Effector CD4-positive, alpha-beta T cell (primary cell): ENCODE measurements around the gene ANKRD50.

Source experiments
- DNase-seq: peaks from one replicate; pipeline ENCODE4 v3.0.0-alpha.2; 2020

Gene ANKRD50

DNA sequence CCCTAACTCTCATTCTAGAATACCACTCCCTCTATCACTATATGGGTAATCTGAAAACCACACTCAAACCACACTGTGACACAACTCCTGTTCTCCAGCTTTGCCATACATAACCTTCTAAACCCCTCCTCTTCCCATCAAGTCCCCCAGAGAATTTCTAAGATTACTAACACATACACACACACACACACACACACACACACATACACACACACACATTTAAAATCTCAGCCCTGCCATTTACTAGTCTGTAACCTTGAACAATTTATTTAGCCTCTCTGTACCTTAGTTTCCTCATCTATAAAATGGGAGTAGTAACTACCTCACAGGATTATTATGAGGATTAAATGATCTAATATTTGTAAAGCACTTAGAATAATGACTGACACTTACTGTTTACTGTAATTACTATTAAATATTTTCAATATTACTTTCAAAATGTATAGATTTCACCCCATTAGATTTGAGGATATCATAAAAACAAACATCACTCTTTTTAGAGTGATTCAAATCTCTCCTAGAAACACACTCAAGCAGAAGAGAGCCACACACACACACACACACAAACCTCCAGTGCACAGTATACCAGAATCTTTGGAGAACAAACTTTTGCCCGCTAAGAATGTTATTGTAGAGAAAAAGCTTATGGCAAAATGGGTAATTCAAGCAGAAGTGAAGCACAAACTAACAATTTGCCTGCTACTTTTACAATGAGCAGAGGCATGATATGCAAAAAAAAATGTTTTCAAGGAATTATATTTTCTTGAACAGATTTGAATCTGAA lies 3.8 kb downstream of the ANKRD50 start:
- no peak for DNase-seq

DNA sequence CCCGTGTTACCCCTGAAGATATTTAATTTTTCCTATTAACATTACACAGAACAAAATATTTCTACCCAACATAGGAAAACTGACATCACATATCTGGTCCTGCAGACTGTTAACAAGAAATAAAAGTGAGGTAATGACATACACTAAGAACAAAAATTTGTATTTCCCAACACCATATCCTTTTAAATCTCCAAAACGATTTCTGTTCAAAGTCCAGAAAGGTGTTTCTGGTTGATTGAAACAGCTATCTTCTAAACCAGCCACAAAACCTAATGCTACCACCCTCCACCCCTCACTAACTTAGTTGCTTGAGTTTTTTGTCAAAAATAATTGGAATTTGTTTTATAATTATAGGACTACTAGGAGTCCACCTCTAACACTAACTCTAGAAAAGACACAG lies 7.1 kb downstream of the ANKRD50 start:
- no peak for DNase-seq

DNA sequence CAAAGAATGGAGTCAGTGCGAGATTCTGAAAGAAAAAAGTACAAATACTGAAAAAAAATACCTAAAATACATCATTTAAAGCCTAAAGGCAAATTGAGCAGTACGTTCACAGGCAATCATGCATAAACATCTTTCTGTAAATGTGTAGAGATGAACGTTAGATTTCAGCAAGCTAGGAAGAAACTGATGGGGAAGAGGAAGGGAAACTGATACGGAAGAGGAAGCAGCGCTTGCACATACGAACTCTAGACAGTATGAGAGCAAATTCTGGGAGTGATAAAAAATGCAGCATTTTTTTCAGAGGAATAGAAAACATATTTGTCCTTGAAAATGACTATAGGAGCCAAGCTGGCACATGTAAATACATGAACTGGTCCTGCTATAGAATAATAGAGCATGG lies 9.4 kb downstream of the ANKRD50 start:
- DNase-seq, result no peak

DNA sequence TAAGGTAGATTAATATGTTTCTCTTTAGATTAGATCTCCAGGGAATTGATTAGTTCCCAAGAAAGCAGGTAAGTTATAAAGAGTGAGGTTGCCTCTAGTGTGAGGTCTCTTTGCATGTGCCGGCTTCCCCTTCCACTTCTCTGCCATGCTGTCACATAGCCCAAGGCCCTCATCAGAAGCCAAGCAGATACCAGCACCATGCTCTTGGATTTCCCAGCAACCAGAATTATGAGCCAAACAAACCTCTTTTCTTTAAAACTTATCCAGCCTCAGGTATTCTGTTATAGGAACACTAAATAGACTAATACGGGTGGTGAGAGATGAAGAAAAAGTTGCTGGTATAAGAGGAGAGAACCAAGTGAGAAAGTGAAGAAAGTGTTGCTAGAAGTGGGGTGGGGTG lies 15.1 kb downstream of the ANKRD50 start:
- no peak for DNase-seq

DNA sequence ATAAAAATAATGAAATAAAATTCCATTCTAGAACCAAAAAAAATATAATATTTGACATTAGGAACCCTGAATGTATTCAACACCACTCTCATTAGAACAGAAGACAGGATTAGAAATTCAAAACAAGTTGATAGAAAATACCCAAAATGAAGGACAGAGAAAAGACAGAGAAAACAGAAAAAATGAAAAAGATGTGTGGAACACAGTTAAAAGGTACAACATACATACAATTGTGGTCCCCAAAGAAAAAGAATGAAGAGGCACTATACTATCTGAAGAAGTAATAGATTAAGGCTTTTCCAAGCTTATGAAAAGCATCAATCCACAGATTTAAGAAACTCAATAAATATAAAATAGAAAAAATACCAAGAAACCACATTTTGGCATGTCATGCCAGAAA lies 16.4 kb downstream of the ANKRD50 start:
- no peak for DNase-seq

DNA sequence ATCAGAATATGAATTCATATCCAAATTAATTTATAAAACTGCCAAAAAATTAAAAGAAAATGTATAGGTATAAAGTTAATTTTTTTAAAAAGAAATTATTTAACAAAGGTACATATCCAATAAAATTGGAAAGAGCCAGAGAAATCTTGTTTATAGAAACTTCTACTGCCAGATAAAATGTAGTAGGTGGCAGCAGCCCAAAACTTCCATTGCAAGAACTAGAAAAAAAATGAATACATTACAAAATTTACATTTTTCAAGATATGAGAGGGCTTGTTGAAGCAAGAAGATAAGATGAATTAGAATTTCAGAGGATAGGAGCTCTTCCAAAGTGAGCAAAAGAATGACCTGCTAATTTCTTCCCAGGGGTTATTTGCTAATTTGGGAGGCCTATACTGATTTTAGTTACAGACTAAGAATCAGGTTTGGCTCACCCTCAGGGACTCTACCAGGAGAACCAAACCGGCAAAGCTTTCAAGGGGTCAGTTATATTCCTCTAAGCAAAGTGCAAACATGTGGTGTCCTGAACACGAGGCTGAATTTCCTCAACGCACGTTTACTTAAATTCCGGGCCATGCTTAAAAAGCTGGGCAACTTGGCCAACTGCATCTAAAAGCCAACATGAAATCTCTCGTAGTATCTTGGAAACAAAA lies 17.5 kb downstream of the ANKRD50 start:
- DNase-seq, result no peak

DNA sequence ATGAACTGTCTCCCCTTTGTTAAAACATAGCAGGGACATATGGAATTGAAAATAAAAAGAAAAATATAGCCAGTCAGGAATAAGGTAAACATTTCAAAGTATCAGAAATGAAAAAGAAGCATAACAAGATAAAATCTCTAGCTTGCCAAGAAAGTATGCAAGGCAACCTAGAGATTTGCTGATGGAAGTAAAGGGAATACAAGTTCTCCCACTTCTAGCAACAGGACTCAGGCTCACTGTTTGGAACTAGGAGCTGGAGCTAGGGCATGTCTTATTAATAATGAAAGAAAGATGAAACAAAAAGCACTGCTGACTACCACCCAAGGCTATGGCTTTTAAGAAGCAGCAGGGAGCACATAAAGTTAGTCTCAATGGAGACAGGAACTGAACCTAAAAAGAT lies 18.2 kb downstream of the ANKRD50 start:
- no peak for DNase-seq

DNA sequence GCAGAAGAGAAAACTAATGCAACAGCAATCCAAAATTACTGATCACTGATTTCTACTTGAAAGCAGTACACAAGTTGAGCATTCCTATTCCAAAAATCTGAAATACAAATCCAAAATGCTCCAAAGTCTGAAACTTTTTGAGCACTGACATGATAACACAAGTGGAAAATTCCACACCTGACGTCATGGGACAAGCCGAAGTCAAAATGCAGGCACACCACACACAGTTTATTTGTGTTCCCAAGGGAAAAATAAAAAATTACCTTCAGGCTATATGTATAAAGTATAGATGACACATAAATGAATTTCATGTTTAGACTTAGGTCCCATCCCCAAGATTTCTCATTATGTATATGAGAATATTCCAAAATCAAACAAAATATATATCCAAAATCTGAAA lies 20.7 kb downstream of the ANKRD50 start:
- no peak for DNase-seq

DNA sequence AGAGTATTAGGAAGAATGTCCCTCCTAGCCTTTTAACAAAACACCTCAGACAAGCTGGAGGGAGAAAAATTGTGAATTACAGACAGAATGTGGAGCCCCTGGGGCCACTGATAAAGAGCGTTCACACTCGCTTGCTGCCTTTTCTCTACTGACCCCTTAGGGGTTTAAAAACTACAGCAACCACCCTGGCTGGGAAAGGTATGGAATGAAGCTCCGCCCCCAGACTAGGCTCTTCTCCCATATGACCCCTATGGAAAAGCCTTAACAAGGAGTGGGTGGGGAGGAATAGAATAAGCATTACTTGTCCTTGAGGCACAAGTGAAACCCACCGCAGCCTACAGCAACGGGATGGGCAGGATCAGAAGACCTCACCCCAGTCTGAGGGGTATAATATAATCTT lies 26.3 kb downstream of the ANKRD50 start:
- DNase-seq, result no peak

DNA sequence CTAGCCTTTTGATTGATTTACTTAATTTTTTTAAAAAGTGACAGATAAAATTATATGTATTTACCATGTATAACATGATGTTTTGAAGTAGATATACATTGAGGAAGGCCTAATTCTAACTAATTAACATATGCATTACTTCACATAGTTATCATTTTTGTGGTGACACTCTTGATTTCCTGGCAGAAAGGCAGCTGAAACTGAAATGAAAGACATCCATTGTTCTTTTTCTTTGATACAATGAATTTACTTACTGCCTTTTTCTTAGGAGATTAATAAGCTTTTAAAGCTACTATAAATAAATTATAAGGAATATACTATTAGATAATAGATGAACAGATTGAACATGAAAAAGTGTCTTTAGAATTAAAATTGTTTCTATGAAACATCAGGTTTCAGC lies 26.7 kb downstream of the ANKRD50 start:
- no peak for DNase-seq

DNA sequence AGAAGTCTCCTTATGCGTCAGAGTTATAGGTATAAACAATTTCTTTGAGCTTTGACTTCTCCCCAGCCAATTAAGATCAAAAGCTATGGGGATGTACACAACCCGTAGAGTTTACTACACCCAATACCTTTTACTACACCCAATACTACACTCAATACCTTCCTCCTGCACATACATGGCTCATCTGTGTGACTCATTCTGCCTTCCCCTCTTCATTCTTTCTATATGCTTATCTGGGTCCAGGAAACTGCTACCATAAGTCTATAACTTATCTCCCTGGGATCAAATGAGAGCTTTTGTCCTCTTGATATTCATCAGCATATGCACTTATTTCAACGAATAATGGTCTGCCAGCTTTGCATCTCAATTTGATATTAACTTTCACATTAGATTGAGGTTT lies 28.2 kb downstream of the ANKRD50 start:
- DNase-seq, result no peak

DNA sequence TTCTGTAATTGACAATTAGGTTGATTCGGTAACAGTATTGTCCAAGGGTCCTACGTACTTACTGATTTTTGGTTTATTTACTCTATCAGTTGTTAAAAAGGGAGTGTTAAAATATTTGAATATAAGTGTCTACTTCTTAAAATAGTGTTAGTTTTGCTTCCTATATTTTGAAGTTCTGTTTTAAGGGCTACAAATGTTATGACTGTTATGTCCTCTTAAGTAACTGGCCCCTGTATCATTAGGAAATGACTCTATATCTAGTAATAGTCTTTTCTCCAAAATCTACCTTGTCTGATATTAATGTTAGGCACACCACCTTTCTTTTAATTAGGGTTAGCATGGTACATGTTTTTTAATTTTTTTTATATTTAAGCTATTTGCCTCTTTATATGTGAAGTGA lies 30.1 kb downstream of the ANKRD50 start:
- no peak for DNase-seq

DNA sequence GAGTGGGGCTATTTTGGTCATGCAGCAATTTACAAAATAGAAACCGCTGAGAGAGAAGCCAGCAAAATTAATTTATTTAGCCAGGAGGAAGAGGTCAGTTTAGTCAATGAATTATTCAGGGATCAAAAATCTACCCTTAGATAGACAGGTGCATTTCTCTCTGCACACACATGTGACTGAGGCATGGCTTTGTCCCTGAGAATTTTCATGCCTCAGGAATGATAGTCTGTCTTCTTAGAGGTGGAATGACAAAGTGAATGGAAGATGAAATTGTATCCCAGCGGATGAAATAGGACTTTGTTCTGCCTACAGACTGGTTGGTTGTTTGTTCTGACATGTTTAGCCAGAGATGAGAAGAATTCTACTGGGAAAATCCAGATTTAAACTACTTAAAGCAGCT lies 46.0 kb downstream of the ANKRD50 start:
- DNase-seq, result no peak

DNA sequence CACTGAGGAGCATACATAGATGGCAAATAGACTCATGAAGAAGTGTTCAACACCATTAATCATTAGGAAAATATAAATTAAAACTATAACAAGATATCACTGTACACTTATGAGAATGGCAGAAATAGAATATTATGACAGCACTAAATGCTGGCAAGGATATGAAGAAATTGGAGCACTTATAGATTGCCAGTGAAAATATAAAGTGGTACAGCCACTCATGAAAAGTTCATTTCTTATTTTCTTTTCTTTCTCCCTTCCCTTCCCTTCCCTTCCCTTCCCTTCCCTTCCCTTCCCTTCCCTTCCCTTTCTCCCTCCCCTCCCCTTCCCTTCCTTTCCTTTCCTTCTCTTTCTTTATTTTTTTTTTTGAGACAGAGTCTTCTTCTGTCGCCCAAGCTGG lies 53.7 kb downstream of the ANKRD50 start:
- no peak for DNase-seq

DNA sequence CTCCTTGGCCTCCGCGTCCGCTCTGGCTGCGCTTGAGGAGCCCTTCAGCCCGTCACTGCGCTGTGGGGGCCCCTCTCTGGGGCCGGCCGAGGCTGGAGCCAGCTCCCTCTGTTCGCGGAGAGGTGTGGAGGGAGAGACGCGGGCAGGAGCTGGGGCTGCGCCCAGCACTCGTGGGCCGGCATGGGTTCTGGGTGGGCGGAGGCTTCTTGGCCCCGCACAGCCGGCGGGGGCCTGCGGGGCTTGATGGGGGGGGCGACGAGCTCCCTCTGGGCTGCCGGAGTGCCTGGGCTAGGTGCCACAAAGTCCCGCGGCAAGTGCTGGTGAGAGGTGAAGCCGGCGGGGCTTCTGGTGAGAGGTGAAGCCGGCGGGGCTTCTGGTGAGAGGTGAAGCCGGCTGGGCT lies 61.9 kb downstream of the ANKRD50 start:
- no peak for DNase-seq

DNA sequence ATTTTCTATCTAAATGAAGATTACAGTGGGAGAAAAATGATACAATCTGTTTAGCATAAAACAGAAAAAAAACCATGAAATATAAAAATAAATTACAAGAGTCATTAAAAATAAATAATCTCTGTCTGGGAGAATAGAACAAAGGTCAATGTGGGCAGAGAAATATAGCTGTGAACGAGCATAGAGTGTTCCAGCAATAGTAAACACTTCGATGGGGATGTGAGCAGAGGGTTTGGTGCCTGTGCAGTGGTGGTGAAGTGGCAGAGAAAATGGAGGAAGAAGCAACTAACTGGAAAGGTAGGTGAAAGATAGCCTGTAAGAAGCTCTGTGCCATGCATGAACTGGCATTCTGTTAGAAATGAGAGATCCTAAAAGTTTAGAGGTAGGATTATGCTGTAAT lies 64.9 kb downstream of the ANKRD50 start:
- DNase-seq, result no peak

DNA sequence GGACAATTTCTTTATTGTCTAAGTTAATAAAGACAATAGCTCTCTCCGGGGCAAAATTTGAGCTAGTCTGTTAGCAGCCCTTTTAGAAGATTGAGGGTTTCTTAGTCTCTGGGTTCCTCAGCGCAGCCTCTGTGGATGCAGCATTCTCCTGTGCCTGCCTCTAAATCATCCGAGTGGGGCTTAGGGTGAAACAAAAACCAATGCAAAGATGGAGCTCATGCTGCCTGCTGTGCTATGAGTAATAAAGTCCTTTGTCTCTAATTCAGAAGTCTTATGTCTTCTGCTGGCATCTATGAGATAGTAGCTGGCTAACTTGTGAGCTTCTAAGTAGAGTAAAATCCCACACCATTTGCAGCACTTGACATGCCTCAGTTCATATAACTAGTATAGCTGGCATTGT lies 67.9 kb downstream of the ANKRD50 start:
- no peak for DNase-seq

DNA sequence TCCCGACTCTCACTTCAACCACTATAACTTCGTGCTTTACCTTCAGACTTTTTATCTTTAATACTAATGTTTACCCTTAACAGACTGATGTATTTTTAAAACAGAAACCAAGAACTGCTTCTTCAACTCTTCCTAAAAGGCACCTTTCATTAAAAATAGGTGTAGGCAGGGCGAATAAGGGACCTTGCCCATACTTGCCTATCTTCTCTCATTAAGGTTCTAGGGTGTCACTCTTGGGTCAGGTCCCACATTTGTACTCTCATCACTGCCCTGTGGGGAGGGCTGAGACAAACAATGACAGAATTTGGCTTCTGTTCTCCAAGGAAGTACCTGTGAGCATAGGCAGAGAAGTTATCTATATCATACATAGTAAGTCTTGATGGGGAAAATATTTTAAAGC lies 69.7 kb downstream of the ANKRD50 start:
- DNase-seq, result no peak

DNA sequence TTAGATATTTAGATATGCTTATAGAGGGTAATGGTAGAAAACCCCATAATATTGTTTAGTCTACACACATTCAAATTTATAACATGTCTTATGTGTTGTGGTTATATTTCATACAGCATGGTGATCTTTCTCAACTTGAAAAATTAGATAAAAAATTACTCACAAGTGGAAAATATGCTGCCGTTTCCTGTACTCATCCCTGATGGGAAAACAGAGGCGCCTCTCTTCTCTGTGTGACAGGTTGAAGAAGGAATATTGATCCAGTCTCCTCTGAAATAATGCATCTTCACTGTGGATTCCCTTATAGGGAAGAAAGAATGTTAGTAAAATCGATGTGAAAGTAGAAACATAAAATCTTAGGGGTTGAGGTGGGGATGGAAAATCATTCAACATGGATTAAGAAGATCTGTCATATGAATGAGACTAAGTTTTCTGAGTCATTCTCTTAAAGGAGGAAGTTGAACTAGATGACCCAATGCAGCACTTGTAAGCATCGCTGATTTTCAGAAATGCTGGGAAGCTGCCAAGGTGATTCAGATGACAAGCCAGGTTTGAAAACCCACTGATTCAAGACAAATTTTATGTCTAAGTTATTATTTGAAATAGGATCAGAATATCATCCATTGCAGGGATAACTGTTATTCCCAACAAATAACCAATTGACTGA lies 70.7 kb downstream of the ANKRD50 start:
- no peak for DNase-seq

DNA sequence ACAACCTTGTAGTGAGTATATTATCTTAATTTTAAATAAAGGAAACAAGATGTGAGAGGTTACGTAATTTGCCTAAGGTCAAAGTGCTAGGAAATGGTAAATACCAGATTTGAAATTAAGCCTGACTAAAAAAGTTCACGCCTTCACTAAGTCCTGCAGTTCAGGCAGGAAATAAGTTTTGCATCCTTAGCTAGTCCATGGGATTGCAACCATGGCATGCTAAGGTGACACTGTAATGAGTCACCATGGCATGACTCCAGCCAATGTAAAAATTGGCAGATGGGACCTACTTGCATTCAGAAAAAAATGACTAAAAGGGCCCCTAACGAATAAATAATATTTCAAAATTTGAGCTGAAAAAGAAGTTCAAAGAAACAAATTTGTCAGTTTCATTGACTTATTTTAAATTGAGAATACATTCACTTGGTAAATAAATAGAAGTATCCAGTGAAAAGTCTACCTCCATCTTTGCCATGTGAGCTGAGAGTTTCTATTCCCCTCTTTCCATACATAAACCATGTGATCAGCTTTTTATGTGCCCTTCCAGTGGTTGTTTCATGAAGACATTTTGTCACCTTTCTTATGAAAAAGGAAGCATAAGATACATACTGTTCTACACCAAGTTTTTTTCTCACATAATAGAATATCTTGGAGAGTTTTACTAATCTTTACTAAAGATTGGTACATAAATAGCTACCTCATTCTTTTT lies 72.4 kb downstream of the ANKRD50 start:
- no peak for DNase-seq

DNA sequence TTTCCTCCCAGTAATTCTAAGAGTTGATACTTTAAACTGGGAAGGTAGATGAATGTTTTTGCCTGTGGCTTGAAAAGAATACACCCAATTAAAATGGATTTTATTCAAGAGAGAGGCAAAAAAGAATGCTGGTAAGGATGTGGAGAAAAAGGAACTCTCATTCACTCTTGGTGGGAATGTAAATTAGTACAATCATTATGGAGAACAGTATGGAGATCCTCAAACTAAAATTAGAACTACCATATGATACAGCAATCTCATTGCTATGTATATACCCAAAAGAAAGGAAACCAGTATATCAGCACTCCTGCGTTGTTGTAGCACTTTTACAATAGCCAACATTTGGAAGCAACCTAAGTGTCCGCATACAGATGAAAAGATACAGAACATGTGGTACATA lies 75.2 kb downstream of the ANKRD50 start:
- no peak for DNase-seq

DNA sequence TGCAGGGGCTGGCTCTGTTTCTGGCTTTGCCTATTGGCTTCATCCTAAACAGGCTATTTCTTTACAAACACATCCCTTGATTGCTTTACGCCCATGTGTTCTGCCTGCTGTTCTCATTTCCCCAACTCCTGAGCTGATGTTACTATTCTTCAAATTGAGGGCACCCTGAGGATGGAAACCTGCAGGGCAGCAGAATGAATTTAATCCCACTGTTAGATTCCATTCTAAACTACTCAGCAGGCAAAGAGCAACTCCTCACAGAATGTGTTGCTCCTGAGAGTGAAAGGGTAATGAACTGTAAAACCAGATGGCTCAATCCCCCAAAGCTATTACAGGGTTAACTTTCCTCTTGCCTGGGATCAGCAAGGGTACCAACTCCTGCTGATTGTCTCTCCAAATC lies 75.7 kb downstream of the ANKRD50 start:
- DNase-seq, result no peak

DNA sequence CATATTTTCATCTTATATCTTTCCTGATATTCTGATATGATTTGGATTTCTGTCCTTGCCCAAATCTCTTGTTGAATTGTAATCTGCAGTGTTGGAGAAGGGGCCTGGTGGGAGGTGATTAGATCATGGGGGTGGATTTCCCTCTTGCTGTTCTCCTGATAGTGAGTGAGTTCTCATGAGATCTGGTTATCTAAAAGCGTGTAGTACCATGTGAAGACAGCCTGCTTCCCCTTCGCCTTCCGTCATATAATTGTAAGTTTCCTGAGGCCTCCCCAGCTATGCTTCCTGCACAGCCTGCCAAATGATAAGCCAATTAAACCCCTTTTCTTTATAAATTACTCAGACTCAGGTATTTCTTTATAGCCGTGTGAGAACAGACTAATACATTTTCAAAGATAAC lies 77.2 kb downstream of the ANKRD50 start:
- no peak for DNase-seq
